H1 (cell line): ENCODE results near the gene CRISPLD2. TPM values are rescaled to one million over a fixed set of nuclear protein-coding genes. Genes with fewer than 3 reads are reported as not detected.

Experiments
- CTCF ChIA-PET: fragments of 300-600 bp; sonication (Branson Sonifier 250); formaldehyde crosslinking; loops from one replicate; lab custom pipeline; 2021; ENCODE audit not compliant: partially characterized antibody; lab: Charles Lee
- POLR2A ChIA-PET: fragments of 300-600 bp; sonication (Branson Sonifier 250); formaldehyde crosslinking; loops from one replicate; lab custom pipeline; 2021; ENCODE audit warnings: inconsistent platforms; ENCODE audit not compliant: partially characterized antibody; lab: Charles Lee
- DNase-seq, 2 experiments: peaks; one replicate each; pipeline versions ENCODE4 v3.0.0 to v3.0.0-alpha.2; 2010 to 2022; ENCODE audit warnings: low spot score in 2 of 2, low read depth in 1 of 2, mixed read lengths in 1 of 2
- FAIRE-seq: peaks from 2 replicates; lab custom pipeline; 2011; peaks lifted over from hg19 to GRCh38; lab: Jason Lieb, UNC
- H2AFZ ChIP-seq: 2 replicates; pipeline ENCODE4 v1.8.1; 2012; ENCODE audit warnings: low read length, inconsistent platforms
- H2AK5ac ChIP-seq: 2 replicates; pipeline ENCODE4 v1.6.1; 2013; ENCODE audit warnings: low read depth, low read length
- H2BK120ac ChIP-seq: replicated peaks from 2 replicates; pipeline ENCODE3; 2013; ENCODE audit warnings: low read depth, low read length, inconsistent platforms
- H2BK12ac ChIP-seq: 2 replicates; pipeline ENCODE4 v1.6.1; 2013; ENCODE audit warnings: low read depth, low read length
- H2BK15ac ChIP-seq: 2 replicates; pipeline ENCODE4 v1.6.1; 2013; ENCODE audit warnings: low read length
- H2BK20ac ChIP-seq: 2 replicates; pipeline ENCODE4 v1.6.1; 2013; ENCODE audit warnings: low read length
- H2BK5ac ChIP-seq: 2 replicates; pipeline ENCODE4 v1.6.1; 2013; ENCODE audit warnings: low read depth, low read length
- H3K14ac ChIP-seq: 2 replicates; pipeline ENCODE4 v1.6.1; 2013; ENCODE audit warnings: inconsistent platforms; ENCODE audit not compliant: insufficient read length
- H3K18ac ChIP-seq: 2 replicates; pipeline ENCODE4 v1.6.1; 2013; ENCODE audit warnings: low read length; ENCODE audit errors: extremely low read depth
- H3K23ac ChIP-seq: 2 replicates; pipeline ENCODE4 v1.6.1; 2013; ENCODE audit warnings: inconsistent platforms; ENCODE audit not compliant: insufficient read length
- H3K23me2 ChIP-seq: 2 replicates; pipeline ENCODE4 v1.6.1; 2013; ENCODE audit warnings: low read depth, low read length
- H3K27ac ChIP-seq: 2 replicates; pipeline ENCODE4 v1.6.1; 2011; ENCODE audit warnings: low read depth, low read length, inconsistent platforms
- H3K27me3 ChIP-seq, 4 experiments: replicated peaks in 1 of 4; 1 replicate in 1 of 4; 2 replicates in 3 of 4; pipeline versions ENCODE4 v1.6.1 to v1.8.1; 2011 to 2013; ENCODE audit warnings: low read length in 3 of 4, mild to moderate bottlenecking in 3 of 4, inconsistent platforms in 2 of 4, mixed read lengths in 2 of 4, moderate library complexity in 1 of 4; ENCODE audit not compliant: control insufficient read depth in 3 of 4, insufficient read depth in 3 of 4; ENCODE audit errors: extremely low read depth in 1 of 4
- H3K36me3 ChIP-seq, 4 experiments: 2 replicates each; pipeline versions ENCODE4 v1.6.1 to v1.8.1; 2011 to 2013; ENCODE audit warnings: mild to moderate bottlenecking in 4 of 4, low read length in 3 of 4, moderate library complexity in 2 of 4, control low read depth in 1 of 4, inconsistent platforms in 1 of 4; ENCODE audit not compliant: insufficient read depth in 4 of 4, control insufficient read depth in 2 of 4
- H3K4ac ChIP-seq: replicated peaks from 2 replicates; pipeline ENCODE3; 2013; ENCODE audit warnings: low read length, low read depth, mixed read lengths, inconsistent platforms; ENCODE audit not compliant: insufficient read length
- H3K4me1 ChIP-seq, 4 experiments: replicated peaks in 1 of 4; 1 replicate in 1 of 4; 2 replicates in 3 of 4; pipeline versions ENCODE4 v1.6.1 to v1.8.1; 2011 to 2013; ENCODE audit warnings: low read length in 3 of 4, inconsistent platforms in 2 of 4, mixed read lengths in 1 of 4; ENCODE audit not compliant: insufficient read depth in 4 of 4, control insufficient read depth in 3 of 4
- H3K4me2 ChIP-seq, 2 experiments: 2 replicates each; pipeline versions ENCODE4 v1.6.1 to v1.8.1; 2011 to 2013; ENCODE audit warnings: low read depth in 2 of 2, low read length in 2 of 2, control low read depth in 1 of 2, inconsistent platforms in 1 of 2, mild to moderate bottlenecking in 1 of 2; ENCODE audit not compliant: insufficient read depth in 1 of 2
- H3K4me3 ChIP-seq, 4 experiments: fragments of 200-600, 300-600 bp in 1 of 4; sonication (generic), shearing (Covaris generic), sonication (Bioruptor Twin) in 1 of 4; 2 replicates each; pipeline versions ENCODE4 v1.5.1 to v1.8.1; 2011 to 2016; ENCODE audit warnings: low read length in 4 of 4, low read depth in 3 of 4, control low read depth in 2 of 4, inconsistent platforms in 2 of 4, mild to moderate bottlenecking in 2 of 4, mixed read lengths in 1 of 4, moderate library complexity in 1 of 4; ENCODE audit not compliant: insufficient read depth in 2 of 4; ENCODE audit errors: extremely low read depth in 1 of 4
- H3K56ac ChIP-seq: replicated peaks from 2 replicates; pipeline ENCODE3; 2013; ENCODE audit warnings: low read depth, mild to moderate bottlenecking, mixed read lengths, low read length, inconsistent platforms; ENCODE audit not compliant: insufficient read length
- H3K79me1 ChIP-seq: 2 replicates; pipeline ENCODE4 v1.6.1; 2013; ENCODE audit warnings: low read depth, low read length, control low read depth
- H3K79me2 ChIP-seq, 2 experiments: 2 replicates each; pipeline versions ENCODE4 v1.6.1 to v1.8.1; 2012 to 2013; ENCODE audit warnings: low read length in 2 of 2, mild to moderate bottlenecking in 2 of 2, inconsistent platforms in 1 of 2; ENCODE audit not compliant: insufficient read depth in 2 of 2, control insufficient read depth in 1 of 2
- H3K9ac ChIP-seq, 4 experiments: replicated peaks in 1 of 4; 1 replicate in 1 of 4; 2 replicates in 3 of 4; pipeline versions ENCODE4 v1.6.1 to v1.8.1; 2011 to 2013; ENCODE audit warnings: low read depth in 3 of 4, low read length in 3 of 4, control low read depth in 2 of 4, mild to moderate bottlenecking in 2 of 4, moderate library complexity in 2 of 4, inconsistent platforms in 1 of 4; ENCODE audit errors: extremely low read depth in 1 of 4
- H3K9me3 ChIP-seq, 2 experiments: 2 replicates each; pipeline versions ENCODE4 v1.6.1 to v1.8.1; 2012 to 2013; ENCODE audit warnings: mild to moderate bottlenecking in 2 of 2, moderate library complexity in 2 of 2, control low read depth in 1 of 2, inconsistent platforms in 1 of 2, low read depth in 1 of 2, low read length in 1 of 2, mixed read lengths in 1 of 2; ENCODE audit not compliant: insufficient read depth in 2 of 2
- H4K20me1 ChIP-seq, 2 experiments: replicated peaks in 1 of 2; 2 replicates each; pipeline versions ENCODE3 to v1.8.1; 2011 to 2013; ENCODE audit warnings: inconsistent platforms in 2 of 2, low read length in 2 of 2, mild to moderate bottlenecking in 1 of 2; ENCODE audit not compliant: insufficient read depth in 2 of 2, control insufficient read depth in 1 of 2
- H4K5ac ChIP-seq: 2 replicates; pipeline ENCODE4 v1.6.1; 2013; ENCODE audit warnings: low read length, low read depth, mixed read lengths, inconsistent platforms; ENCODE audit not compliant: insufficient read length
- H4K8ac ChIP-seq: 2 replicates; pipeline ENCODE4 v1.8.0; 2013; ENCODE audit warnings: mild to moderate bottlenecking, moderate library complexity, low read length, inconsistent platforms; ENCODE audit not compliant: insufficient read depth; ENCODE audit errors: extremely low read depth
- H4K91ac ChIP-seq: replicated peaks from 2 replicates; pipeline ENCODE3; 2013; ENCODE audit warnings: low read length, mixed read lengths, inconsistent platforms; ENCODE audit not compliant: insufficient read length
- WGBS, 2 experiments: shearing (Covaris generic) in 1 of 2; methylation state at CpG; one replicate each; pipeline versions ENCODE4 v1.1.6 to v1.1.7; 2013 to 2015; ENCODE audit warnings: low lambda C conversion rate in 2 of 2, mixed read lengths in 2 of 2, inconsistent platforms in 1 of 2, low coverage in 1 of 2, missing lambda C conversion rate in 1 of 2; ENCODE audit not compliant: insufficient replicate concordance in 2 of 2, insufficient coverage in 1 of 2, insufficient read length in 1 of 2; ENCODE audit errors: extremely low coverage in 1 of 2, missing lambda C conversion rate in 1 of 2; 5-methylcytosine and 5-hydroxymethylcytosine counted together
- polyA plus RNA-seq, 7 experiments: library from polyadenylated mRNA; depleted of rRNA in 3 of 7; stranded (reverse) in 5 of 7; unstranded in 2 of 7; fragments of >200 nt in 5 of 7; fragments of 200-250 nt in 2 of 7; gene quantifications; 1 replicate in 5 of 7; 2 replicates in 1 of 7; 4 replicates in 1 of 7; pipeline versions ENCODE4 v1.2.1 to v1.2.3, GENCODE V29; 2011 to 2013; ENCODE audit warnings: missing spikeins in 2 of 7, mixed read lengths in 2 of 7
- total RNA-seq: library from RNA; stranded (reverse); fragmentation: NEBNext Ultra II Directional; extraction: Animal tissue kit (Norgen Biotek cat#: 25700); gene quantifications from 2 replicates; pipeline ENCODE4 v1.2.1, GENCODE V29; 2021

The CRISPLD2 gene
- total and polyA plus RNA-seq, 2 of the 8 experiments (the other 6 are each of a cell fraction or from before 2014, with no cell fraction given): 2.7 to 5.1 TPM

DNA sequence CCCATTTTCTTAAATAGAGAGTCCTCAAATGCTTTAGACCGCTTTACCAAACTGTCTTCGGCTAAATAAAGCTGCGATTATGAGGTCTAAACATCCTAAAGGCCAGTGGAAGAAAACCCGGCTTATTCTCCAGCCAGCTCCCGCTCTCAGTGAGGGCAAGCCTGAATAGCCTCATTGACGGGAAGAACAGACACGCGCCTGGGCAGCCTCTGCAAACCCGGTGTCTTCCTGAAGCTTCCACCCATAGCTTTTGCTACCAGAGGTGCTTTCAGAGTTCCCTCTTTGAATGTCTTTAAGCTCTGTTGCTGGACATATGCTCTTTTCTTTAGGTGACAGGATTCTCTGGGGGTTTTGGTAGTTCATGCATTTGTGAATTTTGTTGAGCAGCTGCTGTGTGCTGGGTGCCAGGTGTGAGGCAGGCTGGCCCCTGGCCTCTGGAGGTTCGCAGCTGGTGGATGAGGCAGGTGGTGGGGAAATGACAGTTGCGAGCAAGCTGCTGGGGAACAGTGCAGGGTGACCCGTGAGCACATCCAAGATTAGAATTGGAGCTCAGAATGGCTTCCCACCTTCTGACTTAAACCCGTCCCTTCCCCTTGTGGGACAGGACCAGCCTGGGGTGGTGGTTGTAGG lies 44.7 kb downstream of the CRISPLD2 start:
- Histone ChIP-seq H3K4ac (no peak overlapping the region), H3K9me3 (peaks cover 4 to 5% of the 10 kb centered on the region in 2 experiments; a peak in 3 of 4 replicates), H3K4me2 (no peak overlapping the region), H2AFZ (no peak overlapping the region), H3K9ac (no peak overlapping the region), H3K36me3 (no peaks in the 10 kb centered on the region), H3K23me2 (no peaks in the 10 kb centered on the region; the same call in 1 of the 2 replicates), H3K79me2 (no peaks in the 10 kb centered on the region), H2BK20ac (no peak overlapping the region), H3K4me1 (no peaks in the 10 kb centered on the region), H3K18ac (no peak overlapping the region), H2AK5ac (no peak overlapping the region), H3K27me3 (no peaks in the 10 kb centered on the region), H4K5ac (no peak overlapping the region), H4K20me1 (no peaks in the 10 kb centered on the region), H3K56ac (no peak overlapping the region), H2BK120ac (no peak overlapping the region), H2BK12ac (no peak overlapping the region), H2BK5ac (no peak overlapping the region), H4K91ac (no peak overlapping the region), H3K79me1 (no peaks in the 10 kb centered on the region), H3K4me3 (no peak overlapping the region), H3K23ac (no peak overlapping the region), H3K27ac (no peak overlapping the region), H4K8ac (no peak overlapping the region; the same call in 1 of the 2 replicates), H3K14ac (no peak overlapping the region), H2BK15ac (no peak overlapping the region)
- ChIA-PET POLR2A (interaction anchor here (1.0 to 1.8 kb wide), 2 partner anchors 10 to 16 kb away, joined by 3 read pairs; no protein-coding TSS in a partner anchor), CTCF (interaction anchor here (0.6 to 2.5 kb wide), 8 partner anchors 7 to 109 kb away, joined by 3 to 14 read pairs (median 3); no protein-coding TSS in a partner anchor)
- no peak for DNase-seq
- WGBS, 2 experiments: 85% methylated on average over 13 of the region's 13 CpGs; no CpG with 5 or more reads in 1 of the 2 experiments
- FAIRE-seq: no peak
